Mucosa of descending colon (tissue), 3 donors: ENCODE measurements around the gene RPS16. TPM values are rescaled to one million over a fixed set of nuclear protein-coding genes. Genes with fewer than 3 reads are reported as not detected.
A peak's percentile ranks its signal among the peaks of the same experiment; 100 is the strongest.

ENCODE experiments used
- ATAC-seq: fragments of 200-7000 bp; cut with Tn5 transposase; one replicate; pipeline ENCODE4 v1.9.1; 2020; ENCODE audit warnings: mild to moderate bottlenecking, moderate library complexity
- DNase-seq, 3 donors: peaks; one replicate each; pipeline ENCODE4 v3.0.0-alpha.2; 2020
- H3K36me3 ChIP-seq: fragments of 200-600 bp; one replicate; pipeline ENCODE4 v1.8.0; 2021; ENCODE audit warnings: low read depth, mild to moderate bottlenecking
- H3K4me1 ChIP-seq: fragments of 200-600 bp; one replicate; pipeline ENCODE4 v1.8.0; 2021; ENCODE audit warnings: low read depth, mild to moderate bottlenecking
- H3K4me3 ChIP-seq: fragments of 200-600 bp; one replicate; pipeline ENCODE4 v1.8.0; 2021; ENCODE audit warnings: mild to moderate bottlenecking
- H3K9me3 ChIP-seq: fragments of 200-600 bp; one replicate; pipeline ENCODE4 v1.8.0; 2021; ENCODE audit warnings: mild to moderate bottlenecking
- intact Hi-C, 2 donors: fragments of 100-400 bp; cut with DNase I in 1 of 2; cut with micrococcal nuclease in 1 of 2; formaldehyde crosslinking; loops; one replicate each; pipeline versions ENCODE4 v1.11.0 to v1.11.1; 2022; cut with DNase I, micrococcal nuclease
- total RNA-seq, 3 donors: library from RNA; stranded (reverse); fragmentation: NEBNext Ultra II Directional in 2 of 3; extraction: Animal tissue kit (Norgen Biotek cat#: 25700) in 2 of 3; gene quantifications; one replicate each; pipeline versions ENCODE4 v1.2.1 to v1.2.4, GENCODE V29; 2021 to 2023
- TF ChIP-seq, protein P1 (sequence below): fragments of 200-600 bp; IDR thresholded peaks from one replicate; pipeline ENCODE4 v1.8.0; 2022; ENCODE audit warnings: antibody characterized with exemption, mild to moderate bottlenecking
- donor health status: DM: no; HTN: no; CAD: no; lungs with moderate emphysema.
- donor health status: DM: no; HTN: no; CAD: no.
- donor health status: DM: no; HTN: yes; CAD: no.

The RPS16 gene
- total RNA-seq, 3 donors from 2014 or later: 1,270 to 1,804 (median 1,507) TPM

DNA sequence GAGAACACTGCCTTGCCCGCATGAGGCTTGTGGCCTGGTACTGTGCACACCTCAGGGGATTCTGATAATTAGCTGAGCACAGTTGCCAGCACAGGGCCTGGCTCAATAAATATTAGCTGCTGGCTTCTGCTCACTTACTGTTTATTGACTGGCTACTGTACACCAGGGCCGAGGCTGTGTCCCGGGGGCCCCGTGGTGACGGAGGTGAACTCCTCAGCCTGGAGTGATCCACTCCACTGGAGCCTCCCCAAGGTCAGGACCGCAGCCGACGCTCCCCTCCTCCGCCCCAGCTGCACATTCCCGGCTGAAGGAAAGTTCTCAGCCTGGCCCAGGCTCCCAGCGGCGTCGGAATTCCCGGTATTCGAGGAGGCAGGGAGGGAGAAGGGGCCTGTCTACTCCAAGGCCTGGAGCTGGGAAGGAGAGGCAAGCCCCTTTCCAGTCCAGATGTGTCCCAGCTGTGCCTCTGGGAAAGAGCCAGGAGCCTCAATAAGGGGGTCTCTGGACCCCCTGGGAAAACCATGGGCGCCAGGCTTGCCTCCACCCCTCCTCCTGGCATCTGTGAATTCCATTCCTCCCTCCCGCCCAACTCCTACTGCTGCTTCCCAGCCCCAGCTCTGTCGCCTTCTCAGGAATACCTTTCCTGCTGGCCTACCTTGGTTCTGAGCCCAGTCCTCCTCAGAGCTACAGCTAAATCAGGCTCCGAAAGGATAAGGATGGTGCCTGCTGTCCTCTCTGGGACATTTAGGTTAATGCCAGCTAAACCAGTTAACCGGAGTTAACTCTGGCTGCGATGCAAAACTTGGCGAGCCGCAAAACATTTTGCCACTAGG lies 7.3 kb downstream of the RPS16 start:
- peak in 2 of 3 donors; percentile 55 to 67 for DNase-seq
- no peaks in the 10 kb centered on the region for H3K9me3 ChIP-seq
- no peak overlapping the region for H3K4me3 ChIP-seq
- peaks cover 3% of the 10 kb centered on the region for H3K4me1 ChIP-seq
- H3K36me3 ChIP-seq: peaks cover 4% of the 10 kb centered on the region
- peak; percentile 27 for ATAC-seq
- intact Hi-C loops: no loop called here
- TF ChIP-seq, protein P1, sequence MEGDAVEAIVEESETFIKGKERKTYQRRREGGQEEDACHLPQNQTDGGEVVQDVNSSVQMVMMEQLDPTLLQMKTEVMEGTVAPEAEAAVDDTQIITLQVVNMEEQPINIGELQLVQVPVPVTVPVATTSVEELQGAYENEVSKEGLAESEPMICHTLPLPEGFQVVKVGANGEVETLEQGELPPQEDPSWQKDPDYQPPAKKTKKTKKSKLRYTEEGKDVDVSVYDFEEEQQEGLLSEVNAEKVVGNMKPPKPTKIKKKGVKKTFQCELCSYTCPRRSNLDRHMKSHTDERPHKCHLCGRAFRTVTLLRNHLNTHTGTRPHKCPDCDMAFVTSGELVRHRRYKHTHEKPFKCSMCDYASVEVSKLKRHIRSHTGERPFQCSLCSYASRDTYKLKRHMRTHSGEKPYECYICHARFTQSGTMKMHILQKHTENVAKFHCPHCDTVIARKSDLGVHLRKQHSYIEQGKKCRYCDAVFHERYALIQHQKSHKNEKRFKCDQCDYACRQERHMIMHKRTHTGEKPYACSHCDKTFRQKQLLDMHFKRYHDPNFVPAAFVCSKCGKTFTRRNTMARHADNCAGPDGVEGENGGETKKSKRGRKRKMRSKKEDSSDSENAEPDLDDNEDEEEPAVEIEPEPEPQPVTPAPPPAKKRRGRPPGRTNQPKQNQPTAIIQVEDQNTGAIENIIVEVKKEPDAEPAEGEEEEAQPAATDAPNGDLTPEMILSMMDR: no peak

GRCh38 chr19:39427707-39428106 lies 8.0 kb downstream of the RPS16 start:
- H3K4me1 ChIP-seq: peaks cover 3% of the 10 kb centered on the region
- no peaks in the 10 kb centered on the region for H3K36me3 ChIP-seq
- TF ChIP-seq, protein P1: no peak
- intact Hi-C loops: no loop called here
- ATAC-seq: no peak
- no peaks in the 10 kb centered on the region for H3K9me3 ChIP-seq
- no peak overlapping the region for H3K4me3 ChIP-seq
- no peak for DNase-seq

DNA sequence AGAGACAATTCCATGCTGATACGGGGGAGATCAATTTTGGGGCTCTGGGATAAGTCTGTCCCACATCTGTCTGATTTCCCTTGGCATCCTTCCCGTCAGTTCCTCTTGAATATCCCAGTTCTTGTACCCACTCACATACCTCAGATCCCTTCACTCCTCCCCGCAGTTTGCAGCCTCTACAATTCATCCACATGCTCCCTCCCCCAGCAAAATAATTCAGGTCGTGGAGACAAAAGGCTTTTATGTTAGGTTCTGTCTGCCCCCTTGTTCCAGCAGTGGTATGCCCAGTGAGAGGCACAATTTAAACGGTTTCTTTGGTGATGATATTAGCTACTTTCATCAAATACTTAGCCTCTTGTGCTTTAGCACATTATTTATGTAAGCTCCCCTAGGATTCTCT lies 9.6 kb downstream of the RPS16 start:
- DNase-seq (no peak), ATAC-seq (no peak)
- intact Hi-C loops: no loop called here
- Histone ChIP-seq H3K9me3 (no peaks in the 10 kb centered on the region), H3K4me3 (no peak overlapping the region), H3K4me1 (peaks cover 2% of the 10 kb centered on the region), H3K36me3 (no peaks in the 10 kb centered on the region)
- TF ChIP-seq, protein P1: no peak

GRCh38 chr19:39425744-39426143 lies 10.0 kb downstream of the RPS16 start:
- Histone ChIP-seq H3K9me3 (no peaks in the 10 kb centered on the region), H3K4me3 (no peak overlapping the region), H3K36me3 (no peaks in the 10 kb centered on the region), H3K4me1 (no peaks in the 10 kb centered on the region)
- TF ChIP-seq, protein P1: no peak
- no peak for DNase-seq
- intact Hi-C loops: no loop called here
- no peak for ATAC-seq

GRCh38 chr19:39424934-39425333 lies 10.8 kb downstream of the RPS16 start:
- no peak for ATAC-seq
- TF ChIP-seq, protein P1: no peak
- no peaks in the 10 kb centered on the region for H3K4me1 ChIP-seq
- no peaks in the 10 kb centered on the region for H3K36me3 ChIP-seq
- intact Hi-C loops: no loop called here
- H3K9me3 ChIP-seq: no peaks in the 10 kb centered on the region
- H3K4me3 ChIP-seq: no peak overlapping the region
- DNase-seq: no peak
